Heart left ventricle (tissue), 16 donors: Measurements from ENCODE around the gene OCRL. TPM values are rescaled to one million over a fixed set of nuclear protein-coding genes. Genes with fewer than 3 reads are reported as not detected.
A peak's percentile ranks its signal among the peaks of the same experiment; 100 is the strongest.

Experiments used
- ATAC-seq, 4 donors: fragments of 200-7000 bp; cut with Tn5 transposase; one replicate each; pipeline ENCODE4 v1.9.1; 2020 to 2022; ENCODE audit warnings: moderate library complexity in 4 of 4, mild to moderate bottlenecking in 3 of 4, moderate number of reproducible peaks in 1 of 4
- DNase-seq, 5 donors: peaks; one replicate each; pipeline ENCODE4 v3.0.0-alpha.2; 2020
- H3K27ac ChIP-seq, 12 donors: fragments of 200-600 bp; sonication (generic) in 4 of 12; one replicate each; pipeline versions ENCODE4 v1.5.0 to v1.8.0; 2016 to 2022; ENCODE audit warnings: mild to moderate bottlenecking in 2 of 12
- H3K27me3 ChIP-seq, 9 donors: fragments of 200-600 bp; sonication (generic) in 2 of 9; one replicate each; pipeline versions ENCODE4 v1.5.1 to v1.8.0; 2016 to 2022; ENCODE audit warnings: mild to moderate bottlenecking in 3 of 9
- H3K36me3 ChIP-seq, 9 donors: fragments of 200-600 bp; sonication (generic) in 2 of 9; one replicate each; pipeline versions ENCODE4 v1.5.0 to v1.8.0; 2018 to 2022; ENCODE audit warnings: mild to moderate bottlenecking in 2 of 9
- H3K4me1 ChIP-seq, 12 donors: fragments of 200-600 bp; sonication (generic) in 4 of 12; one replicate each; pipeline versions ENCODE4 v1.5.0 to v1.8.0; 2016 to 2022; ENCODE audit warnings: mild to moderate bottlenecking in 3 of 12
- H3K4me3 ChIP-seq, 12 donors: fragments of 200-600 bp; sonication (generic) in 4 of 12; one replicate each; pipeline versions ENCODE4 v1.5.0 to v1.8.0; 2017 to 2022; ENCODE audit warnings: mild to moderate bottlenecking in 9 of 12, moderate library complexity in 4 of 12
- H3K9me3 ChIP-seq, 12 donors: fragments of 200-600 bp; sonication (generic) in 4 of 12; one replicate each; pipeline versions ENCODE4 v1.5.0 to v1.8.0; 2016 to 2022; ENCODE audit warnings: mild to moderate bottlenecking in 1 of 12
- POLR2A ChIP-seq, 2 donors: fragments of 450-650 bp; IDR thresholded peaks; one replicate each; pipeline ENCODE4 v1.6.1; 2017; ENCODE audit warnings: antibody characterized with exemption in 2 of 2, mild to moderate bottlenecking in 2 of 2, moderate library complexity in 2 of 2
- WGBS, 4 donors: extraction: QIAGEN DNeasy Blood & Tissue Kit in 2 of 4; methylation state at CpG; one replicate each; pipeline versions ENCODE4 v1.1.5 to v1.1.7; 2013 to 2018; 5-methylcytosine and 5-hydroxymethylcytosine counted together
- intact Hi-C, 10 donors: fragments of 100-400 bp; cut with DNase I; formaldehyde crosslinking; loops; one replicate each; pipeline versions ENCODE4 v1.11.1 to v1.14.2; 2022
- polyA plus RNA-seq, 2 donors: library from polyadenylated mRNA; stranded (reverse); fragments of 200-250 nt; gene quantifications; one replicate each; pipeline ENCODE4 v1.2.3, GENCODE V29; 2013
- total RNA-seq, 9 donors: library from RNA; depleted of rRNA in 2 of 9; stranded (reverse); fragments of >200 nt in 2 of 9; fragmentation: NEBNext Ultra II Directional in 3 of 9; extraction: Animal tissue kit (Norgen Biotek cat#: 25700) in 3 of 9; gene quantifications; one replicate each; pipeline versions ENCODE4 v1.1.0 to v1.2.4, GENCODE V29; 2016 to 2023
- TF ChIP-seq, protein P1 (sequence below), 12 donors: fragments of 200-600 bp; sonication (generic) in 4 of 12; IDR thresholded peaks; one replicate each; pipeline versions ENCODE4 v1.5.0 to v1.8.0; 2018 to 2022; ENCODE audit warnings: antibody characterized with exemption in 12 of 12, mild to moderate bottlenecking in 5 of 12
- donor health status: ischemic (EF 13 %, LVEDD 7.1; RV severe dilation, severe dysfunction).
- donor health status: healthy with polysubstance abuse.
- donor health status: DM: no; HTN: yes; CAD: no.
- donor health status: DM: no; HTN: no; CAD: no.
- donor health status: ischemic (EF 25% LVEDD 6.9; RV normal size, moderate dysfunction).
- donor health status: ischemic (EF 25% LVEDD 5.7; RV mildly dilated, moderate dysfunction).
- donor health status: healthy.
- donor health status: DM: yes; HTN: yes; CAD: no.
- donor health status: ischemic (EF 35%, LVEDD 5.7; RV mildly dilated, moderate dysfunction).
- donor health status: nonischemic (EF 11% LVEDD 7.7; RV severe dilation, severe dysfunction).
- donor health status: DM: yes; HTN: yes; CAD: no.
- donor health status: PGD.
- donor health status: ischemic (EF 29% LVEDD 5.4; RV normal size, mild dysfunction).
- donor health status: nonischemic (EF 23%, LVEDD 6.1; RV moderate dilation, normal function).

OCRL gene
- total and polyA plus RNA-seq, 11 donors = 6.4 to 13.7 (median 10.2) TPM

GRCh38 chrX:129606918-129607317, 66.9 kb downstream of the OCRL start:
- DNase-seq (peak in 4 of 5 donors; percentile 35 to 47 (median 40)), ATAC-seq (peak in 3 of 4 donors; percentile 48 to 72 (median 64))

GRCh38 chrX:129608496-129608895, 68.4 kb downstream of the OCRL start:
- TF ChIP-seq, protein P1, sequence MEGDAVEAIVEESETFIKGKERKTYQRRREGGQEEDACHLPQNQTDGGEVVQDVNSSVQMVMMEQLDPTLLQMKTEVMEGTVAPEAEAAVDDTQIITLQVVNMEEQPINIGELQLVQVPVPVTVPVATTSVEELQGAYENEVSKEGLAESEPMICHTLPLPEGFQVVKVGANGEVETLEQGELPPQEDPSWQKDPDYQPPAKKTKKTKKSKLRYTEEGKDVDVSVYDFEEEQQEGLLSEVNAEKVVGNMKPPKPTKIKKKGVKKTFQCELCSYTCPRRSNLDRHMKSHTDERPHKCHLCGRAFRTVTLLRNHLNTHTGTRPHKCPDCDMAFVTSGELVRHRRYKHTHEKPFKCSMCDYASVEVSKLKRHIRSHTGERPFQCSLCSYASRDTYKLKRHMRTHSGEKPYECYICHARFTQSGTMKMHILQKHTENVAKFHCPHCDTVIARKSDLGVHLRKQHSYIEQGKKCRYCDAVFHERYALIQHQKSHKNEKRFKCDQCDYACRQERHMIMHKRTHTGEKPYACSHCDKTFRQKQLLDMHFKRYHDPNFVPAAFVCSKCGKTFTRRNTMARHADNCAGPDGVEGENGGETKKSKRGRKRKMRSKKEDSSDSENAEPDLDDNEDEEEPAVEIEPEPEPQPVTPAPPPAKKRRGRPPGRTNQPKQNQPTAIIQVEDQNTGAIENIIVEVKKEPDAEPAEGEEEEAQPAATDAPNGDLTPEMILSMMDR (IDR thresholded peaks at IDR 0.05) = no peak
- no peak for TF ChIP-seq POLR2A (IDR thresholded peaks at IDR 0.05)
- no peaks in the 10 kb centered on the region for H3K9me3 ChIP-seq
- ATAC-seq (no peak), DNase-seq (no peak)
- H3K4me3 ChIP-seq = no peak overlapping the region
- H3K27ac ChIP-seq = no peak overlapping the region
- H3K27me3 ChIP-seq = peaks cover 0 to 3% (median 0%) of the 10 kb centered on the region in 9 donors
- intact Hi-C loops = loop anchor here (5.0 to 10.0 kb wide), 14 partner anchors 116 to 1306 kb away; partner anchors contain the start of gene UTP14A (in 7 of the 10)
- H3K36me3 ChIP-seq = no peaks in the 10 kb centered on the region
- H3K4me1 ChIP-seq = peaks cover 0 to 18% (median 5%) of the 10 kb centered on the region in 12 donors
- WGBS, 4 donors = 59 to 91% (median 85%) methylated on average over 3 of the region's 3 CpGs

More at GRCh38 chrX:129606918-129607317, 66.9 kb downstream of the OCRL start:
- H3K27ac ChIP-seq = peak overlapping the region in 1 of 12 donors; percentile 19
- TF ChIP-seq, protein P1 (IDR thresholded peaks at IDR 0.05) = peak; percentile 52 to 78 (median 65)
- TF ChIP-seq POLR2A (IDR thresholded peaks at IDR 0.05) = no peak
- intact Hi-C loops = loop anchor here (1.0 to 10.0 kb wide), 19 partner anchors 30 to 1308 kb away; partner anchors contain the start of gene UTP14A (in 7 of the 10)
- H3K4me1 ChIP-seq = peaks cover 0 to 18% (median 5%) of the 10 kb centered on the region in 12 donors
- no peaks in the 10 kb centered on the region for H3K9me3 ChIP-seq
- no peaks in the 10 kb centered on the region for H3K36me3 ChIP-seq
- H3K4me3 ChIP-seq = no peak overlapping the region
- no peaks in the 10 kb centered on the region for H3K27me3 ChIP-seq
- 4 to 9% (median 5%) methylated on average over 5 of the region's 5 CpGs for WGBS, 4 donors

DNA sequence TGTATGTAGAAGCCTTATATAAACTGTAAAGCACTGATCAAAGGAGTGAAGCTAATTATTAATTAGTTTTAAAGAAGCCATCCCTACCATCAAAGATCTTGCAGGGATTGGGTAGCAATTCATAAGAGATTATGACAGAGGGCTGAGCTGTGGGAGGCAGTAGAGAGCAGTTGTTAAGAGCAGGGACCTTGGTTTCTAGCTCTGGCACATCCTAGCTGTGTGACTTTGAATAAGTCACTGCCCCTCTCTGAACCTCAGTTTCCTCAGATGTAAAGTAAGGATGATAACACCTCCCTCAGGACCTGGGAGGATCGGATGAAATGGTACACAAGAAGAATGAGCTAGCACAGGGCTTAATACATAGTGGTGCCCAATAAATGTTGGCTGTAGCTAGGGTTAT, 69.3 kb downstream of the OCRL start:
- H3K4me3 ChIP-seq = no peak overlapping the region

GRCh38 chrX:129612396-129612795, 72.3 kb downstream of the OCRL start:
- H3K4me1 ChIP-seq = peaks cover 0 to 5% (median 0%) of the 10 kb centered on the region in 12 donors
- intact Hi-C loops = no loop called here
- no peak overlapping the region for H3K27ac ChIP-seq
- H3K27me3 ChIP-seq = peaks cover 0 to 3% (median 0%) of the 10 kb centered on the region in 9 donors
- no peaks in the 10 kb centered on the region for H3K36me3 ChIP-seq
- H3K4me3 ChIP-seq = no peak overlapping the region
- TF ChIP-seq POLR2A (IDR thresholded peaks at IDR 0.05) = no peak
- TF ChIP-seq, protein P1 (IDR thresholded peaks at IDR 0.05) = no peak
- no peak for DNase-seq
- 76 to 87% (median 77%) methylated on average over 2 of the region's 2 CpGs for WGBS, 4 donors
- no peaks in the 10 kb centered on the region for H3K9me3 ChIP-seq
- no peak for ATAC-seq

More for the DNA sequence above, 69.3 kb downstream of the OCRL start:
- peaks cover 0 to 3% (median 0%) of the 10 kb centered on the region in 9 donors for H3K27me3 ChIP-seq
- H3K36me3 ChIP-seq = no peaks in the 10 kb centered on the region
- no peak overlapping the region for H3K27ac ChIP-seq
- WGBS, 4 donors = 63 to 93% (median 89%) methylated on average over 1 of the region's 1 CpG
- ATAC-seq (no peak), DNase-seq (no peak)
- intact Hi-C loops = loop anchor here (5.0 to 10.0 kb wide), 14 partner anchors 115 to 1305 kb away; partner anchors contain the start of gene UTP14A (in 7 of the 10)
- H3K4me1 ChIP-seq = peaks cover 0 to 15% (median 2%) of the 10 kb centered on the region in 12 donors
- TF ChIP-seq POLR2A (IDR thresholded peaks at IDR 0.05) = no peak
- TF ChIP-seq, protein P1 (IDR thresholded peaks at IDR 0.05) = no peak
- H3K9me3 ChIP-seq = no peaks in the 10 kb centered on the region
